ENCODE results near the gene CGB8.

DNA sequence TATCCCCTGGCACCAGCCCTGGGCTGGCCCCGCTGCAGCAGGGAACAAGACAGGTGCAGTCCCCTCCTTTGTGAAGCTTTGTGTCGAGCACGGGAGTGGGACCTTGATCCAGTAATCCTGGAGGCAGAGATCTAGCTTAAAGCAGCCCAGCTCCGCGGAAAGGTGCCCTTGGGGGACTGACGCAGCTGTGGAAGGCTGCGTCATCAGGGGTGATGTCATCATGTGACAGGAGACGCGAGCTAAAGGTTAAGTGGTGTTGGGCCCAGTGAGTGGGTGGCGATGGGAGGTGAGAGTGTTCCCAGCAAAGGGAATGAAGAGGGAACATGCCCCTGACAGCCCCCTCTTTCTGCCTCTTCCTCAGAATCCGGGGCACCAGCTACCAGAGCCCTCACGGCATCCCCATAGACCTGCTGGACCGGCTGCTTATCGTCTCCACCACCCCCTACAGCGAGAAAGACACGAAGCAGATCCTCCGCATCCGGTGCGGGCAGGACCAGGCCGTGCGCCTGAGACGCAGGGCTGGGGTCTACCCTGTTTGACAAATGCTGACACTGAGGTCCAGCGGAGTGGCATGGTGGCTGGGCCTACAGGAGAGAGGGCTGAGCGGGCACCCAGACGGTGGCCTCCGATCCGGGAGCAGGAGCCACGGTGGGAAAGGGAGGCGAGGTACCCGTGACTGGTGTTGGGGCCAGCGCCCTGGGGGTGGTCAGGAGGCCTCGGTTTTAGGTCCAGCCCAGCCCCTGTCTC is 34.6 kb downstream of the CGB8 start:
- TF ChIP-seq, protein P1, sequence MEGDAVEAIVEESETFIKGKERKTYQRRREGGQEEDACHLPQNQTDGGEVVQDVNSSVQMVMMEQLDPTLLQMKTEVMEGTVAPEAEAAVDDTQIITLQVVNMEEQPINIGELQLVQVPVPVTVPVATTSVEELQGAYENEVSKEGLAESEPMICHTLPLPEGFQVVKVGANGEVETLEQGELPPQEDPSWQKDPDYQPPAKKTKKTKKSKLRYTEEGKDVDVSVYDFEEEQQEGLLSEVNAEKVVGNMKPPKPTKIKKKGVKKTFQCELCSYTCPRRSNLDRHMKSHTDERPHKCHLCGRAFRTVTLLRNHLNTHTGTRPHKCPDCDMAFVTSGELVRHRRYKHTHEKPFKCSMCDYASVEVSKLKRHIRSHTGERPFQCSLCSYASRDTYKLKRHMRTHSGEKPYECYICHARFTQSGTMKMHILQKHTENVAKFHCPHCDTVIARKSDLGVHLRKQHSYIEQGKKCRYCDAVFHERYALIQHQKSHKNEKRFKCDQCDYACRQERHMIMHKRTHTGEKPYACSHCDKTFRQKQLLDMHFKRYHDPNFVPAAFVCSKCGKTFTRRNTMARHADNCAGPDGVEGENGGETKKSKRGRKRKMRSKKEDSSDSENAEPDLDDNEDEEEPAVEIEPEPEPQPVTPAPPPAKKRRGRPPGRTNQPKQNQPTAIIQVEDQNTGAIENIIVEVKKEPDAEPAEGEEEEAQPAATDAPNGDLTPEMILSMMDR (IDR thresholded peaks at IDR 0.05; ENCODE audit: control extremely low read depth in 1 of 3, insufficient read depth in 1 of 3, low read depth in 1 of 3, low read length in 3 of 3): no peak
- TF ChIP-seq RFX5 (IDR thresholded peaks at IDR 0.05; ENCODE audit: borderline replicate concordance, low read depth, low read length) (no peak), JUN (IDR thresholded peaks at IDR 0.05; ENCODE audit: low read depth, low read length) (no peak), JUND (IDR thresholded peaks at IDR 0.05; ENCODE audit: low read length) (no peak), SAP30 (IDR thresholded peaks at IDR 0.05; ENCODE audit: insufficient read depth, insufficient replicate concordance, low read length) (no peak)
- TF ChIP-seq, protein P2, sequence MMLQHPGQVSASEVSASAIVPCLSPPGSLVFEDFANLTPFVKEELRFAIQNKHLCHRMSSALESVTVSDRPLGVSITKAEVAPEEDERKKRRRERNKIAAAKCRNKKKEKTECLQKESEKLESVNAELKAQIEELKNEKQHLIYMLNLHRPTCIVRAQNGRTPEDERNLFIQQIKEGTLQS (IDR thresholded peaks at IDR 0.05; ENCODE audit: insufficient read depth, low read depth, low read length): no peak

All from H1 (cell line).